BJ (cell line): ENCODE measurements around the gene CCDC178. TPM values are rescaled to one million over a fixed set of nuclear protein-coding genes. Genes with fewer than 3 reads are reported as not detected.

ENCODE experiments used
- CTCF ChIA-PET: fragments of 350-600 bp; formaldehyde crosslinking; extraction: SDS; loops from one replicate; lab custom pipeline; 2021; ENCODE audit warnings: antibody characterized with exemption, inconsistent platforms; lab: Yijun Ruan, JAX
- POLR2A ChIA-PET: fragments of 300-600 bp; sonication (Branson Sonifier 250); formaldehyde crosslinking; extraction: SDS; loops from one replicate; lab custom pipeline; 2021; ENCODE audit warnings: antibody characterized with exemption; lab: Charles Lee
- DNase-seq: peaks from one replicate; pipeline ENCODE4 v3.0.0-alpha.2; 2011; ENCODE audit warnings: low read depth
- H3K27me3 ChIP-seq: 2 replicates; pipeline ENCODE4 v1.6.0; 2011; ENCODE audit warnings: low read length; ENCODE audit not compliant: control insufficient read depth, insufficient read depth
- H3K36me3 ChIP-seq: 2 replicates; pipeline ENCODE4 v1.5.1; 2011; ENCODE audit warnings: low read length; ENCODE audit not compliant: control insufficient read depth, insufficient read depth
- H3K4me3 ChIP-seq: 2 replicates; pipeline ENCODE4 v1.5.1; 2011; ENCODE audit warnings: low read depth, mild to moderate bottlenecking, control low read depth, low read length
- CTCF ChIP-seq: IDR thresholded peaks from 2 replicates; pipeline ENCODE4 v1.5.1; 2011; ENCODE audit warnings: low read depth, mild to moderate bottlenecking, control low read depth, inconsistent platforms, low read length, moderate library complexity; ENCODE audit not compliant: insufficient read depth
- polyA plus RNA-seq: library from polyadenylated mRNA; depleted of rRNA; stranded (reverse); fragments of >200 nt; gene quantifications from 2 replicates; pipeline ENCODE4 v1.2.3, GENCODE V29; 2011

The CCDC178 gene
- polyA plus RNA-seq, 1 experiment, result not detected

DNA sequence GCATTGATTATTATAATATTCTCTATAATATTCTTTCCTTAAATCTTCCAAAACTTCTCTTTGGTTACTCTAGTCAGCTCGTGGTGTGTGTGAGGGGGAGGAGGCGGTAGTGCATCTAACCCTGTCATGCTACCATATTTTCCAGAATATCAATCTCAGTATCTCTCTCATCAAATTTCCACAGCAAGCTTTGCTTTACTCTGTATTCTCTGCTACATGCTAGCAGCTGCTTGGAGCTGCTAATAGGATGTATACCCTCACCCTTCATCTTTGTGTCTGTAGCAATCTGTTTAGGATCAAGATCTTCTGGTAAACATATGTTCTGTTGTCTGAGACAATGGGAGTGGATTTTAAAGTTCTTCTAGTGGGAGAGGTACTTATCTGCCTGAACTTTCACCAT, 363.9 kb downstream of the CCDC178 start:
- CTCF ChIA-PET, result no interaction called here
- no peak for TF ChIP-seq CTCF
- H3K27me3 ChIP-seq, result no peaks in the 10 kb centered on the region

DNA sequence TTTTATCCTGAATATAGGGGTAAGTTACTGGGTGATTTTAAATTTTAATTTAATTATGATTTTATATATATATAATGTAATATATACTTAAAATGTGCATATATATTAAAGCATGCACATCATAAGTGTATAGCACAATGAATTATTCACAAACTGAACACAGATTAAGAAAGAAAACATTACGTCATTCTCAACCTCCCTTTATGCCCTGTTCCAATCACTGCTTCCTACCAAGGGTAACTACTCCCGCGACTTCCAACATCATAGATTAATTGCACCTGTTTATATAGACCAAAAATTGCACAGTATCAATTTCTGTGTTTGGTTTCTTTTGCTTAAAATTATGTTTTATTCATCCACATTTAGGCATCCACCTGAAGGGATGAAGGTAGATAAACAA, 366.4 kb downstream of the CCDC178 start:
- ChIA-PET CTCF (no interaction called here), POLR2A (no interaction called here)
- no peaks in the 10 kb centered on the region for H3K27me3 ChIP-seq
- no peak for TF ChIP-seq CTCF
- no peak overlapping the region for H3K4me3 ChIP-seq
- no peaks in the 10 kb centered on the region for H3K36me3 ChIP-seq
- no peak for DNase-seq

More for the DNA sequence above, 363.9 kb downstream of the CCDC178 start:
- POLR2A ChIA-PET, result no interaction called here
- H3K36me3 ChIP-seq, result no peaks in the 10 kb centered on the region
- no peak for DNase-seq
- no peak overlapping the region for H3K4me3 ChIP-seq

DNA sequence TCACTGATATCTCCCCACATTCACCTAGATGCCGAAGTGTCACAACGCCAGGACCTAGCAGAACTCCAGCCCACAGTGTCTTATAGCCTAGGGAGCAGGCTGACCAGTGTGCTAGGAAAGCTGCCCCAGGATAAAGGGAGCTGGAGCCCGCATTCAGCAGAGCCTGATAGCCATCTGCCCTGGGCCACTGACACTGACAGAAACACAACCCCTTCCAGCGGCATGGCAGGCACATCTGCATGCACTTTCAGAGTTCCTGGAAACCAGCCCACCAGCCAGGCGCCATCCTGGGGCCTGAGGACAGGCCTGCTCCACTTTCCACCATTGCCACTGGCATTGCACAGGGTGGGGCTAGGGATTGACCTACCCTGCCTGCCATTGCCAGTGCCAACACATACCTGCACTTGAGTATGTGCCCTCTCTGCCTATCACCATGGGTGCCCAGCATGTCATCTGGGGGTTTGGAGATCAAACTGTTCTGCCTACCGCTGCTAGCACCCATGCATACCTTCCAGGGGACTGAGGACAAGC, 377.6 kb downstream of the CCDC178 start:
- H3K4me3 ChIP-seq, result no peak overlapping the region
- DNase-seq, result no peak
- H3K27me3 ChIP-seq, result no peaks in the 10 kb centered on the region
- ChIA-PET POLR2A (no interaction called here), CTCF (no interaction called here)
- no peaks in the 10 kb centered on the region for H3K36me3 ChIP-seq
- no peak for TF ChIP-seq CTCF

DNA sequence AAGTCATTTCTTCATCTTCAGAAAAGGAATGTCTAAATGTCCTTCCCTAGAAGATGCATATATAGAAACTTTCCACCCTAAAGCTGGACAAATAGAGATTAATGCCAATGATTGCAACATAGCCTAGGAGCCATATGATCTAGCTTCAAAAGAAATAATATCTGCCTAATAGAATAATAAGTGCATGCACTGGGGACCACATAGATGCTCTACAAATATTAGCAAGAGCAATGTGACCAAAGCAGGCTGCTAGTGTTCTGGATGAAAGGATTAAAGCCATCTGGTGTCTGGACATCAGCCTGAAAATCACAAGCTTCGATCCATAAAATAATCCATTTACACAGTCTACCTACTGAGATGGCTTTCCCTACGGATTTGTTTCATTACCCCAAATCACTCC, 387.6 kb downstream of the CCDC178 start:
- no peak for DNase-seq
- no peaks in the 10 kb centered on the region for H3K36me3 ChIP-seq
- CTCF ChIA-PET, result no interaction called here
- no peak overlapping the region for H3K4me3 ChIP-seq
- no peaks in the 10 kb centered on the region for H3K27me3 ChIP-seq
- TF ChIP-seq CTCF, result no peak
- POLR2A ChIA-PET, result no interaction called here

DNA sequence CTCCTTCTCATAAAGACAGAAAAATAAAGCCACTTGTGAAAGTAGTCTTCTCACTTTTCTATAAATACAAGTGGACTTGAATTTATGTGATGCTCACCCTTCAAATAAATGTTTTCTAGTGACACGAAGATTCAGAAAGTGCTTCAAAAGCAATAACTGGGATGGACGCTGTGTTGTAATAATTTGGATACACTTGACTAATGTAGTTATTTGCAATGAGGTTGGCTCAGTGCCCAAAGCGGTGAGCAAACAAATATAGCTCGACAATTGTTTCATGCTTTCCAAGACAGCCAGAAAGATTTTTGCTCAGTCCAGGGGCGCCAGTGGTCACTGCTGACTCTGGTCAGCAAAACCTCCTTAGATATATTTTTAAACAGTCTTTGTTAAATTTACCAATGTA, 389.1 kb downstream of the CCDC178 start:
- H3K4me3 ChIP-seq, result no peak overlapping the region
- POLR2A ChIA-PET, result no interaction called here
- no peak for DNase-seq
- CTCF ChIA-PET, result no interaction called here
- no peaks in the 10 kb centered on the region for H3K36me3 ChIP-seq
- no peaks in the 10 kb centered on the region for H3K27me3 ChIP-seq
- TF ChIP-seq CTCF, result no peak
